GM12878 (cell line): ENCODE results near the gene SLC34A1. TPM values are rescaled to one million over a fixed set of nuclear protein-coding genes. Genes with fewer than 3 reads are reported as not detected.

ENCODE experiments used
- BMI1 ChIP-seq: fragments of 450-650 bp; IDR thresholded peaks from 2 replicates; pipeline ENCODE4 v1.6.1; 2016; ENCODE audit warnings: mild to moderate bottlenecking, moderate library complexity, borderline replicate concordance
- ESRRA ChIP-seq: IDR thresholded peaks from 2 replicates; pipeline ENCODE4 v1.6.1; 2012; ENCODE audit warnings: mild to moderate bottlenecking, low read length, improper control_type of control experiment
- FOS ChIP-seq: IDR thresholded peaks from 3 replicates; pipeline ENCODE4 v1.6.1; 2011; ENCODE audit warnings: borderline replicate concordance; ENCODE audit not compliant: insufficient read length; ENCODE audit errors: extremely low read depth
- KLF5 ChIP-seq: fragments of 450-650 bp; IDR thresholded peaks from 2 replicates; pipeline ENCODE4 v1.6.1; 2014; ENCODE audit warnings: mild to moderate bottlenecking; ENCODE audit not compliant: partially characterized antibody
- MTA3 ChIP-seq: IDR thresholded peaks from 2 replicates; pipeline ENCODE4 v1.6.1; 2012; ENCODE audit warnings: low read length, inconsistent platforms, borderline replicate concordance
- NR2C1 ChIP-seq: fragments of 450-650 bp; IDR thresholded peaks from 2 replicates; pipeline ENCODE4 v1.6.1; 2017; ENCODE audit warnings: antibody characterized with exemption, mild to moderate bottlenecking, moderate library complexity
- RB1 ChIP-seq: fragments of 450-650 bp; formaldehyde crosslinking; IDR thresholded peaks from 2 replicates; pipeline ENCODE4 v1.6.1; 2017; ENCODE audit warnings: mild to moderate bottlenecking, borderline replicate concordance
- SMAD1 ChIP-seq: fragments of 450-650 bp; IDR thresholded peaks from 2 replicates; pipeline ENCODE4 v1.6.1; 2018; ENCODE audit warnings: mild to moderate bottlenecking, low read depth; ENCODE audit not compliant: partially characterized antibody
- TARDBP ChIP-seq: IDR thresholded peaks from 2 replicates; pipeline ENCODE4 v1.6.1; 2016; ENCODE audit warnings: borderline replicate concordance
- TCF12 ChIP-seq: IDR thresholded peaks from 2 replicates; pipeline ENCODE4 v1.6.1; 2011; ENCODE audit warnings: low read depth, mild to moderate bottlenecking, low read length
- ZNF384 ChIP-seq: IDR thresholded peaks from 2 replicates; pipeline ENCODE4 v1.6.1; 2012; ENCODE audit warnings: low read depth, mild to moderate bottlenecking, low read length, improper control_type of control experiment, borderline replicate concordance
- polyA plus RNA-seq, 11 experiments: library from polyadenylated mRNA; depleted of rRNA in 4 of 11; unstranded in 6 of 11; stranded (reverse) in 5 of 11; fragments of >200 nt; fragmentation: Nextera tagmentation in 4 of 11; fragmentation: Illumina TruSeq in 1 of 11; extraction: Ambion mirVana in 4 of 11; extraction: Trizol in 1 of 11; gene quantifications; 1 replicate in 1 of 11; 2 replicates in 10 of 11; pipeline versions ENCODE4 v1.2.1 to v1.2.3, GENCODE V29; 2011 to 2016; ENCODE audit warnings: inconsistent platforms in 2 of 11, missing spikeins in 2 of 11, low read depth in 1 of 11
- total RNA-seq, 4 experiments: library from RNA; depleted of rRNA in 3 of 4; stranded (reverse); fragments of >200 nt in 3 of 4; fragmentation: Illumina TruSeq in 1 of 4; extraction: Trizol in 1 of 4; gene quantifications; 2 replicates each; pipeline versions ENCODE4 v1.2.1 to v1.2.3, GENCODE V29; 2013 to 2021
- TF ChIP-seq, protein P1 (sequence below): fragments of 450-650 bp; IDR thresholded peaks from 2 replicates; pipeline ENCODE4 v1.6.1; 2017; ENCODE audit warnings: antibody characterized with exemption, mild to moderate bottlenecking, moderate library complexity

Gene SLC34A1
- total and polyA plus RNA-seq, 10 of the 15 experiments (the other 5 are each of a cell fraction or from before 2014, with no cell fraction given): 0.03 to 0.14 (median 0.09) TPM; not detected in 2

DNA sequence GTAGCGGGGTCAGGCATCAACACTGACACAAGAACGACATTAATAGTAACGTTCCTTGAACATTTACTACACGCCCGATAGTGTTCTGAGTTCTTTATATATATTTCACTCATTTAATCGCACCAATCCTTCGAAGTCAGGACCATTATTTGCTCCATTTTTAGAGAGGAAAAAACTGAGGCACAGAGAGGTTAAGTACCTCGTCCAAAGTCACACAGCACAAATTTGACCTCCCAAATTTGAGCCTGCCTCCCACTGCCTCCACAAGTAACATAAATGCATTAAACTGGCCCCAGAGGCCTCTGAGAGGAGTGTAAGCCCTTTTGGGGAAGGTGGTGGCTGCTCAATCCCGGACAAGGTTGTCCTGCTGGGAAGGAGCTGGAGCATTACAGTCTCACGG lies 20.7 kb upstream of the SLC34A1 start (continued):
- TF ChIP-seq ZNF384: no peak
- no peak for TF ChIP-seq ESRRA
- no peak for TF ChIP-seq KLF5
- TF ChIP-seq NR2C1: no peak
- no peak for TF ChIP-seq BMI1
- no peak for TF ChIP-seq TCF12
- no peak for TF ChIP-seq MTA3
- no peak for TF ChIP-seq FOS
- TF ChIP-seq SMAD1: no peak
- no peak for TF ChIP-seq RB1
- TF ChIP-seq TARDBP: no peak
- TF ChIP-seq, protein P1, sequence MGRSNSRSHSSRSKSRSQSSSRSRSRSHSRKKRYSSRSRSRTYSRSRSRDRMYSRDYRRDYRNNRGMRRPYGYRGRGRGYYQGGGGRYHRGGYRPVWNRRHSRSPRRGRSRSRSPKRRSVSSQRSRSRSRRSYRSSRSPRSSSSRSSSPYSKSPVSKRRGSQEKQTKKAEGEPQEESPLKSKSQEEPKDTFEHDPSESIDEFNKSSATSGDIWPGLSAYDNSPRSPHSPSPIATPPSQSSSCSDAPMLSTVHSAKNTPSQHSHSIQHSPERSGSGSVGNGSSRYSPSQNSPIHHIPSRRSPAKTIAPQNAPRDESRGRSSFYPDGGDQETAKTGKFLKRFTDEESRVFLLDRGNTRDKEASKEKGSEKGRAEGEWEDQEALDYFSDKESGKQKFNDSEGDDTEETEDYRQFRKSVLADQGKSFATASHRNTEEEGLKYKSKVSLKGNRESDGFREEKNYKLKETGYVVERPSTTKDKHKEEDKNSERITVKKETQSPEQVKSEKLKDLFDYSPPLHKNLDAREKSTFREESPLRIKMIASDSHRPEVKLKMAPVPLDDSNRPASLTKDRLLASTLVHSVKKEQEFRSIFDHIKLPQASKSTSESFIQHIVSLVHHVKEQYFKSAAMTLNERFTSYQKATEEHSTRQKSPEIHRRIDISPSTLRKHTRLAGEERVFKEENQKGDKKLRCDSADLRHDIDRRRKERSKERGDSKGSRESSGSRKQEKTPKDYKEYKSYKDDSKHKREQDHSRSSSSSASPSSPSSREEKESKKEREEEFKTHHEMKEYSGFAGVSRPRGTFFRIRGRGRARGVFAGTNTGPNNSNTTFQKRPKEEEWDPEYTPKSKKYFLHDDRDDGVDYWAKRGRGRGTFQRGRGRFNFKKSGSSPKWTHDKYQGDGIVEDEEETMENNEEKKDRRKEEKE: no peak
